ENCODE data around the gene NCKAP5. TPM values are rescaled to one million over a fixed set of nuclear protein-coding genes. Genes with fewer than 3 reads are reported as not detected.

Gene NCKAP5
- total RNA-seq, 2 experiments from 2014 or later = not detected

- intact Hi-C loops (cut with micrococcal nuclease) = no loop called here
- Mint-ChIP-seq H3K27ac (no peak overlapping the region), H3K9me3 (no peaks in the 10 kb centered on the region), H3K4me3 (no peak overlapping the region), H3K4me1 (ENCODE audit: low read depth) (no peaks in the 10 kb centered on the region), H3K27me3 (no peaks in the 10 kb centered on the region), H3K36me3 (ENCODE audit: low read depth) (no peaks in the 10 kb centered on the region)
- no peak for DNase-seq
- no peak for ATAC-seq
- no peak for TF ChIP-seq CTCF (IDR thresholded peaks at IDR 0.05)
- ChIA-PET POLR2A (no interaction called here), CTCF (interaction anchor here (2.1 kb wide), 1 partner anchor 329 kb away, joined by 6 read pairs; no protein-coding TSS in a partner anchor)
These were observed 53.0 kb downstream of the NCKAP5 start for GRCh38 chr2:133515271-133515670.

GRCh38 chr2:133513893-133514292, 54.4 kb downstream of the NCKAP5 start:
- no peak for DNase-seq
- H3K9me3 Mint-ChIP-seq = no peaks in the 10 kb centered on the region
- H3K27ac Mint-ChIP-seq = no peak overlapping the region
- TF ChIP-seq CTCF (IDR thresholded peaks at IDR 0.05) = no peak
- H3K4me1 Mint-ChIP-seq (ENCODE audit: low read depth) = no peaks in the 10 kb centered on the region
- H3K4me3 Mint-ChIP-seq = no peak overlapping the region
- ATAC-seq = no peak
- H3K27me3 Mint-ChIP-seq = no peaks in the 10 kb centered on the region
- ChIA-PET POLR2A (no interaction called here), CTCF (interaction anchor here (2.1 kb wide), 1 partner anchor 330 kb away, joined by 6 read pairs; no protein-coding TSS in a partner anchor)
- intact Hi-C loops (cut with micrococcal nuclease) = no loop called here
- no peaks in the 10 kb centered on the region for H3K36me3 Mint-ChIP-seq (ENCODE audit: low read depth)

GRCh38 chr2:133512121-133512520, 56.1 kb downstream of the NCKAP5 start:
- Mint-ChIP-seq H3K36me3 (ENCODE audit: low read depth) (no peaks in the 10 kb centered on the region), H3K4me1 (ENCODE audit: low read depth) (no peaks in the 10 kb centered on the region), H3K27me3 (no peaks in the 10 kb centered on the region), H3K9me3 (no peaks in the 10 kb centered on the region), H3K4me3 (no peak overlapping the region), H3K27ac (no peak overlapping the region)
- ChIA-PET CTCF (no interaction called here), POLR2A (no interaction called here)
- ATAC-seq = no peak
- DNase-seq = no peak
- TF ChIP-seq CTCF (IDR thresholded peaks at IDR 0.05) = no peak
- intact Hi-C loops (cut with micrococcal nuclease) = no loop called here

GRCh38 chr2:133511679-133512078, 56.6 kb downstream of the NCKAP5 start:
- intact Hi-C loops (cut with micrococcal nuclease) = no loop called here
- Mint-ChIP-seq H3K4me1 (ENCODE audit: low read depth) (no peaks in the 10 kb centered on the region), H3K9me3 (no peaks in the 10 kb centered on the region), H3K4me3 (no peak overlapping the region), H3K27me3 (no peaks in the 10 kb centered on the region), H3K27ac (no peak overlapping the region), H3K36me3 (ENCODE audit: low read depth) (no peaks in the 10 kb centered on the region)
- DNase-seq (no peak), ATAC-seq (no peak)
- POLR2A ChIA-PET = no interaction called here
- no peak for TF ChIP-seq CTCF (IDR thresholded peaks at IDR 0.05)
- CTCF ChIA-PET = no interaction called here

GRCh38 chr2:133509777-133510176, 58.5 kb downstream of the NCKAP5 start:
- Mint-ChIP-seq H3K27me3 (no peaks in the 10 kb centered on the region), H3K9me3 (no peaks in the 10 kb centered on the region), H3K27ac (no peak overlapping the region), H3K36me3 (ENCODE audit: low read depth) (no peaks in the 10 kb centered on the region), H3K4me1 (ENCODE audit: low read depth) (no peaks in the 10 kb centered on the region), H3K4me3 (no peak overlapping the region)
- ChIA-PET POLR2A (no interaction called here), CTCF (no interaction called here)
- no peak for ATAC-seq
- DNase-seq = no peak
- TF ChIP-seq CTCF (IDR thresholded peaks at IDR 0.05) = no peak
- intact Hi-C loops (cut with micrococcal nuclease) = no loop called here
